GM03348 (cell line): ENCODE measurements around the gene DNAJB12.

ENCODE experiments used
- DNase-seq: peaks from one replicate; pipeline ENCODE4 v3.0.0; 2012; ENCODE audit warnings: low spot score

The DNAJB12 gene

GRCh38 chr10:72291019-72291532 is 63.6 kb downstream of the DNAJB12 start:
- DNase-seq, result peak; percentile 5

GRCh38 chr10:72285972-72286521 is 68.7 kb downstream of the DNAJB12 start:
- no peak for DNase-seq

GRCh38 chr10:72283131-72283530 is 71.6 kb downstream of the DNAJB12 start:
- no peak for DNase-seq
